Coronary artery (tissue), 2 donors: ENCODE data around the gene NAA80.

Source experiments
- DNase-seq: peaks from one replicate; pipeline ENCODE4 v3.0.0-alpha.2; 2017; ENCODE audit warnings: low spot score
- H3K27ac ChIP-seq, 2 donors: fragments of 200-600 bp; sonication (generic); one replicate each; pipeline ENCODE4 v1.5.1; 2016 to 2019
- H3K4me3 ChIP-seq: fragments of 200-600 bp; sonication (generic); 2 replicates; pipeline ENCODE4 v1.5.1; 2016; ENCODE audit warnings: mild to moderate bottlenecking, moderate library complexity
- TF ChIP-seq, protein P1 (sequence below): fragments of 200-600 bp; sonication (generic); IDR thresholded peaks from one replicate; pipeline ENCODE4 v1.5.1; 2019; ENCODE audit warnings: antibody characterized with exemption

Gene NAA80

DNA sequence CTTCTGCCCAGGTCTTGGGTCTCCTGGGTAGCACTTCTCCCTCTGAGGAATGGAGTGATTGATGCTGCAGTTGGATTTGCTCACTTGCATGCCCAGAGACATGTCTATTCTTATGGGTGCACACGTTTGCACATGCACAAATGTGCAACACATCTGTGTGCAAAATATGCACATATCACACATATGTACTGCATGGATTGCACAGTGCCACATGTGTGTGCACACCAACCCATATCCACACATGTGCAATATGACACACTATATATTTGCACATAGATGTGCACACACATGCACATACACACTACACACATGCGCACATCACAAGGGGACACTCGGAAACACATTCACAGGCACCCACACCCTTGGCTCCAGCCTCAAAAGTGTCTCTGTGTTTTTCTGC lies 30.9 kb downstream of the NAA80 start:
- TF ChIP-seq, protein P1, sequence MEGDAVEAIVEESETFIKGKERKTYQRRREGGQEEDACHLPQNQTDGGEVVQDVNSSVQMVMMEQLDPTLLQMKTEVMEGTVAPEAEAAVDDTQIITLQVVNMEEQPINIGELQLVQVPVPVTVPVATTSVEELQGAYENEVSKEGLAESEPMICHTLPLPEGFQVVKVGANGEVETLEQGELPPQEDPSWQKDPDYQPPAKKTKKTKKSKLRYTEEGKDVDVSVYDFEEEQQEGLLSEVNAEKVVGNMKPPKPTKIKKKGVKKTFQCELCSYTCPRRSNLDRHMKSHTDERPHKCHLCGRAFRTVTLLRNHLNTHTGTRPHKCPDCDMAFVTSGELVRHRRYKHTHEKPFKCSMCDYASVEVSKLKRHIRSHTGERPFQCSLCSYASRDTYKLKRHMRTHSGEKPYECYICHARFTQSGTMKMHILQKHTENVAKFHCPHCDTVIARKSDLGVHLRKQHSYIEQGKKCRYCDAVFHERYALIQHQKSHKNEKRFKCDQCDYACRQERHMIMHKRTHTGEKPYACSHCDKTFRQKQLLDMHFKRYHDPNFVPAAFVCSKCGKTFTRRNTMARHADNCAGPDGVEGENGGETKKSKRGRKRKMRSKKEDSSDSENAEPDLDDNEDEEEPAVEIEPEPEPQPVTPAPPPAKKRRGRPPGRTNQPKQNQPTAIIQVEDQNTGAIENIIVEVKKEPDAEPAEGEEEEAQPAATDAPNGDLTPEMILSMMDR: no peak
- Histone ChIP-seq H3K27ac (peak overlapping the region; percentile 97 to 99), H3K4me3 (peak overlapping the region; percentile 74)
- no peak for DNase-seq

DNA sequence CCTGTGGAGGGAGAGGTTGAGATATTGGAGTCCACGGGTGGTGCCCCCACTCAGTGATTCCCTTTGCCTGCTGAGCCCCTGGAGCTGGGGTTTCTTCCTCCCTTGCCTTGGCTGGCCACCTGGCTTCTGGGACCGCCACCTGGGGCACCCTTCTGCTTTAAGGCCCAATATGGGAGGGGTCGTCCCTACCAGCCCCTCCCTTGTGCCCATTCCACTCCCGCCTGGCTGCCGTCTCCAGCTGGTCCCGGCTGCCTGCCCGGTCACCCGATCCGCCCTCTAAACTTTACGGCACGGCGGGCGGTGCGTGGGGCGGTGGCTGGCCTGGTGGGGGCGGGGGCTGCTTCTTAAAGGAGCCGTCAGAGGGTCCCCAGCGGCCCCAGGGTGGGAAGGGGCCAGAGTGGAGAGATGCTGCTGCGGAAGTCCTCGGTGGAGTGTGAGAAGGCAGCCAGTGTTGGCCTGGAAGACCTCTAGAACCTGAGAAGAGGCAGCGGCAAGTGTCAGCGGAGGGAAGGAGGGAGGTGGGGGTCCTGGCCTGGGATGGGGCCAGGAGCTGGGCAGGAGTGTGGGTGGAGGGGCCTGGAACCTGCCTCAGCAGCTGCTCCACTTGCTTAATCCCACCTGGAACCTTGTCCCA lies 31.8 kb downstream of the NAA80 start:
- DNase-seq: peak; percentile 87
- Histone ChIP-seq H3K4me3 (peak overlapping the region; percentile 74), H3K27ac (peak overlapping the region; percentile 97 to 99)
- TF ChIP-seq, protein P1: no peak

DNA sequence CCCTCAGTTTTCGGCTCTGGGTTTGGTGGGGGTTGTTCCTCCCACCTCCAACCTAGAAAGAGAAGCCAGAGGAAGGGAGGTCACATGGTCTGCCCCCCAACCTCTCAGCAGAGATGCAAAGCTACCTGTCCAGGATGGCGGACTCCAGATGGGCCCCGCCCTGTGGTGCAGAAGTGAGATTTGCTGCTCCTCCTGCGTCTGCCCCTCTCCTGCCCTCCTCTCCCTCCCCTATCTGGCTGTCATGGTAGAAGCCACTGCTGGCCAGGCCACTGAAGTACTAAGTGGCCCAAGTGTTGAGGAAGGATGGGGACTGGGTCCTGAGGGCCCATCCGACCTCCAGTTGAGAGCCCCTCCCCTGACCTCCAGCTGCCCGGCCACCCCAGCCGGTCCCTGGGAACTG lies 32.4 kb downstream of the NAA80 start:
- no peak for DNase-seq
- TF ChIP-seq, protein P1: no peak
- H3K4me3 ChIP-seq: peak overlapping the region; percentile 74
- peak overlapping the region; percentile 97 to 99 for H3K27ac ChIP-seq

DNA sequence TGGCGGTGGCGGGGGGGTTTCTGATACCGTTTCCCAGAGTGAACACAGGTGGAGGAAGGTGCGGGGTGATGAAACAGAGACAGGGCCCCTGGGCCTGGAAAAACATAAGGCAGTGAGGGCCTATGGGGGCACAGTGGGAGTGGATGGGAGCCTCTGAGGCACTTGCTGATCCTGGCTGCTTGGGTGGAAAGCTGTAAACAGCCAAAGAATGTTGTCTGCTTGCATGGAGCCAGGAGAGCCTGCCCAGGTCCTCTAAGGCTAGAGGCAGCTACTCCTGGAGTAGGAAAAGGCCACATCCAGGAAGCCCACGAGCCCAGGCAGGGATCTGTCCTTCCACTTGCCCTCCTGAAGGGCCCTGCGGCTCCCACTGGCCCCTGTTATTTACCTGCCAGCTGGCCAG lies 33.2 kb downstream of the NAA80 start:
- no peak for DNase-seq
- Histone ChIP-seq H3K4me3 (peak overlapping the region; percentile 74), H3K27ac (peak overlapping the region; percentile 97 to 99)
- TF ChIP-seq, protein P1: no peak

DNA sequence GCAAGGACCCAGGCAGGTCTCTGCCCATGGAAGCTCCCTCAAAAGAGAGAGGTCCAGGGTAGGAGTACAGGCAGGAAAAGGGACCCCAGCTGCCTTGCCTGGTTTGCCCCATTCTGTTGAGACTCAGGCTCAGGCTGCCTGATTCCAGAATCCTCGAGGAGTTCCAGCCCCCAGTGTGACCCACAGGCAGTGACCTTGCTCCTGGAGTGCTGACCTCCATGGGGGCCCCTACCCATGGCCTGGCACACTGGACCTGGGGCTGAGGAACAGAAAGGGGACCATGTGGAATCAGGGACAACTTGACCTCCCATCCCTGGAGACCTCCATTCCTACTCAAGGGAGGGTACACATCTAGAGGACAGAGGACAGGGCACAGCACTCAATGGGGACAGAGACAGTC lies 33.6 kb downstream of the NAA80 start:
- H3K4me3 ChIP-seq: no peak overlapping the region
- H3K27ac ChIP-seq: peak overlapping the region; percentile 97 to 99
- TF ChIP-seq, protein P1: no peak
- no peak for DNase-seq

DNA sequence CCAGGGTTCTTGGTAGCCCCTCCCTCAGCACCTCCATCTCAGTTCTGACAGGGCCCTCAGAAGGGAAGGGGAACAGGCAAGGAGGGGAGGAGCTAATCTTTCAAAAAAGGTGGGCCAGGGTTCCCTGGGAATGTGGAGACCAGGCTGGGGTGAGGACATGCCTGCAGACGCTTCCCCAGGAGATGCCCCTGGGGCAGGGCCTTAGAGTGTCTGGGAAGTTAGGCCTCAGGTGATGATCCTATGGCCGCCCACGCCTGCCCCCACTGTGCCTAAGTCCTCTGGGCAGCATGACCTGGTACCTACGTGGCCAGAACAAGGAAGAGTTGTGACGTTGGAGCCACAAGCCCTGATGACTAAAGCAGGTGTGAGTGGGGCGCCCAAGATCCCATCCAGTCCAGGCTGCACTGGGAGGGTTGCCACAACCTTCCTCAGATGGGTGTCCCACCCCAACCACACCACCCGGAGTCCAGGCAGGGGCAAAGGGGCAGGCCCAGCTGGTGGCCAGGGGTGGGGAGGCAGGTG lies 34.2 kb downstream of the NAA80 start:
- no peak for DNase-seq
- H3K27ac ChIP-seq: peak overlapping the region; percentile 97 to 99
- TF ChIP-seq, protein P1: no peak
- H3K4me3 ChIP-seq: peak overlapping the region; percentile 26

DNA sequence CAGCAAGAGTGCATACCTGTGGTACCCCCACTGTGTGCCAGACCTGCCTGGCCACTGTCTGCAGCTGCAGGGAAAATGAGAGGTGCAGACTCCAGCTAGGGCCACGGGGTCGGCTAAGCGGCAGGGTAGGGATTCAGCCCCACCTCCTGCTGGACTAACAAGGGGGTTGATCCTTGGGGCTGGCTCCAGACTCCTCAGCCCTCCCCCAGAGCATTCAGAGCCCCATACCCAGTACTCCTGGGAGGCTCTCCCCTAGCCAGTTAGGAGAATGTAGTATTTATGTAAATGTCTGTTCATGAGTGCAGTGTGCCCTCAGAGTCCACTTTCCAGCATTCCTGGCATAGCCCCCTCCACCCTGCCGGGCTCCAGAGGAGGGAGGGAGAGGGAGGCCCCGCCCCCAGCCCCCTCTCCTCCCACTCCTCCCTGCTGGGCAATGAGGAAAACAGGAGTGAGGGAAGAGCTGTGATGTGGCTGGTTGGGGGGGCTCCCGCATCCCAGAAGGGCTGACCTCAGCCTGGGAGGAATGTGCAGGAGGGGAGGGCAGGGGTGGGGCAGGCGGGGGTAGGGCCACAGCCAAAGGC lies 34.7 kb downstream of the NAA80 start:
- peak overlapping the region; percentile 97 to 99 for H3K27ac ChIP-seq
- H3K4me3 ChIP-seq: peak overlapping the region; percentile 41
- peak; percentile 96 for DNase-seq
- TF ChIP-seq, protein P1: no peak
